NCI-H1417 (cell line): ENCODE data around the gene UACA.
A peak's percentile ranks its signal among the peaks of the same experiment; 100 is the strongest.
"Not testable (repeated sequence)": the region's sequence is repeated elsewhere in the genome, so short reads cannot be mapped to it uniquely, and the experiment has no call there.

Experiments
- DNase-seq, 3 experiments: peaks; one replicate each; lab custom pipeline; 2025; lab: John Stamatoyannopoulos, UW

The UACA gene

DNA sequence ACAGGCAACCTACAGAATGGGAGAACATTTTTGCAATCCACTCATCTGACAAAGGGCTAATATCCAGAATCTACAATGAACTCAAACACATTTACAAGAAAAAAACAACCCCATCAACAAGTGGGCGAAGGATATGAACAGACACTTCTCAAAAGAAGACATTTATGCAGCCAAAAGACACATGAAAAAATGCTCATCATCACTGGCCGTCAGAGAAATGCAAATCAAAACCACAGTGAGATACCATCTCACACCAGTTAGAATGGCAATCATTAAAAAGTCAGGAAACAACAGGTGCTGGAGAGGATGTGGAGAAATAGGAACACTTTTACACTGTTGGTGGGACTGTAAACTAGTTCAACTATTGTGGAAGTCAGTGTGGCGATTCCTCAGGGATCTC, 100.3 kb downstream of the UACA start:
- DNase-seq: not testable (repeated sequence)

DNA sequence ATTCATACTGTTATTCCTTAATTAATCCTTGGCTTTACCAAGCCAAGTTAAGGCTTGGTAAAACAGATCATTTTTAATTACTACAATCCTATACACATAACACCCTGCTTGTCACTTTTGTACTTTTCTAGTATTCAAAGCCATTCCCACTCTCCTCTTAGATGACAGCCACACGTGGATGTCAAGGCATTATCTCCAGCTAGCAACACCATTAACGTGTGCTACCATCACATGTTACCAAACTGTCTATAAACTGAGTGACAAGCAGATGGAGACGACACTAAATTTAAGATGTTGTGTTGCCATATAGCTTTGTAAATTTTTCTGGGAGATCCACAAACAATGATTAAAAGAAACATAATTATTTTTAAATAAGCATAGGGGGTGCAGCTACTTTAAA, 103.7 kb downstream of the UACA start:
- no peak for DNase-seq

GRCh38 chr15:70658641-70659040, 104.7 kb downstream of the UACA start:
- DNase-seq: no peak

DNA sequence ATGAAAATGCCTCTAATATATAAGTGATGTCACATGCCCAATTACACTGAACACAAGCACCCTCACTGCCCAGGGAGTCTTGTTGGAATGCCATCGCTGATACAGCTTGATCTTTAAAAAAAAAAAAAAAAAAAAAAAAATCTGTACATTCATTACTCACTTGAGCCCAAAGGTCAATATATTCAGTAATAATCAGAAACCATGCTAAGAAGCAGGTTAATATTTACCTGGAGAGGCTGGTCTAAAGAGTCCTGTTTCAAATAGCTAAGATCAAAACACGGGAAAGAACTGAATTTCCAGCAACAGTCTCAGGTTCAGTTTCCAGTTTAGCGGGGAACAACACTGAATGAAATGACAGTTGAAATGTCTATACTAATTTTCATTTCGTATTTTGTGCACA, 109.9 kb downstream of the UACA start:
- no peak for DNase-seq

DNA sequence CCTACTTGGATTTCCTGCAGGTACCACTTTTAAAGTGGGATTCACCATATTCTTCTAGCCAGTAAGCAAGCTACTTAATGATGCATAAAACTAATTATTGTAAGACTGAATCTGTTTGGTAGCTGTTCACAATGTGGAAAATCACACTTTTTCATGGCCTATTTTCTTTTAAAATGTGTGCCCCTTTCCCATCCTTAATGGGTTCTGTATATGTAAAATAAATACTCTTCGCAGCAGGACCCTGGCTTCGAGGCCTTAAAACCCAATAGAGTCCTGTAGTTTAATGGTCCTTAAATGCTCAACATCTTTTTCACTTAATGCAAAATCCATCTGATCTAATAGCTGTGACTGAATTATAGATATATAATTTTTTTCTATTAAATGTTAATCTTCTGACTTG, 111.0 kb downstream of the UACA start:
- DNase-seq: no peak

DNA sequence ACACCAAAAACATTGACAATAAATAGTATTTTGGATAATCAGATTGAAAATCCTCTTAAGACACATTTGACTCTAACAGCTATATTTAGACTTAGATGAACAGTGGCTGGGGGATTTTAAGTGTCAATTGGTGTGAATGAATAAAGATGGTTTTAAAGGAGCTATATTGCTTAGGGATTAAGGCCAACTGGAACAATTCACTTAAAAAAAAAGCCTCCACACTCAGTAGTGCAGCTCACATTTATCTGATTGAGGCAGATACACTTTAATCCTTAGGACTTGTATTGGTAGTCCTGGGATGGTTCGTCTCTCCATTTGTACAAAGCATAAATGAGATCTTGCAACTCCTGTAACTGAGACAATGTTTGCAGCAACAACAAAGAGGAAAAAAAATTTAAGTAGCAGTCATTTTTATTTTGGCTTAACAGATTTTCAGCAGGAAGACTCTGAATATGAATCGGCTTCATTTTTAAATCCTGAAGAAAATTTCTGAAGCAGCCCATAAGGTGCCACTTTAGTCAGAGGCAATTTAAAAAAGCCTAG, 112.0 kb downstream of the UACA start:
- DNase-seq: no peak

DNA sequence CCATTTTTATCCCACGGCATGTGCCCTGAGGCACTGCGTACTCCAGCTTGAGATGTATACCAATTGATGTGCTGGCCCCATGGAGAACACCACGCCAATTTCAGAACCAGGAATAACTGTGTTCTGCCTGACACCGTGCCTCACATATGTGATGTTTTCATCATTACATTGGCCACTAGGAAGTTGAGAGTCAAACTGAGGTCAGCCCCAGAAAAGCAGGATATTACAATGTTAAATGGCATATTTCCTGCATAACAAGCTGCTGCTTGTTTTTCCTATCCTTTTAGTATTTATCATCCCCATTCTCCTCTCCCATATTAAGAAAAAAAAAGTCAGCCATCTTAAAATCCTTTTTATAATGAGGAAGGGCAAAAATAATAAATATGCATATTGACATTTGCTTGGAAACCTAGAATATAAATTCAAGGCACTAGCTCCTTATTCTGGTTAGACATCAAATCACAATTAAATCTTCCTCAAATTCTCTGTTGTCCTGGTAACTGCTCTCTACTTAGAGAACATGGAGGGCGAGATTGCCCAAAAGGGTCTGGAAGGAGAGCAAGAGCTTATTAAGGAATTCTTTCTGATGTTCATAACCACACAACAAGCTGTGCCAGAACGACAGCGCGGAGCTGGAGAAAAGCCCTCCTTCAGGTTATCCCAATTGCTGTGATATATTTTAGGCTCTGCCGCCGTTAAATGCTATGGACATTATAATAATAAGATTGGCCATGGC, 112.6 kb downstream of the UACA start:
- DNase-seq: no peak

- DNase-seq: no peak
These were observed 116.0 kb downstream of the UACA start for GRCh38 chr15:70647396-70647795.

DNA sequence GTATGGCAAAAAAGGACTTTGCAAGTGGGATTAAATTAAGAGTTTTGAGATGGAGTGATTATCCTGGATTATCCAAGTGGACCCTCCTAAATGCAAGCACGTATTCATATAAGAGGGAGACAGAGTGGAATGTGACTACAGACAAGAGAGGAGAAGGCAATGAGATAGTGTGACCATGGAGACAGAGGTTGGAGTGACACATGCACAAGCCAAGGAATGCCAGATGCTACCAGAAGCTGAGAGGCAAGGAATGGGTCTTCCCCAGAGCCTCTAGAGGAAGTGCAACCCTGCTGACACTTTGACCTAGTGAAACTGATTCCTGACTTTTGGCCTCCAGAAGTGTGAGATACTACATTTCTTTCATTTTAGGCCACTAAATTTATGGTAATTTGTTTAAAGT, 117.2 kb downstream of the UACA start:
- DNase-seq: no peak

- no peak for DNase-seq
These were observed 119.6 kb downstream of the UACA start for GRCh38 chr15:70643783-70644125.

GRCh38 chr15:70643106-70643782, 120.1 kb downstream of the UACA start:
- DNase-seq: no peak

DNA sequence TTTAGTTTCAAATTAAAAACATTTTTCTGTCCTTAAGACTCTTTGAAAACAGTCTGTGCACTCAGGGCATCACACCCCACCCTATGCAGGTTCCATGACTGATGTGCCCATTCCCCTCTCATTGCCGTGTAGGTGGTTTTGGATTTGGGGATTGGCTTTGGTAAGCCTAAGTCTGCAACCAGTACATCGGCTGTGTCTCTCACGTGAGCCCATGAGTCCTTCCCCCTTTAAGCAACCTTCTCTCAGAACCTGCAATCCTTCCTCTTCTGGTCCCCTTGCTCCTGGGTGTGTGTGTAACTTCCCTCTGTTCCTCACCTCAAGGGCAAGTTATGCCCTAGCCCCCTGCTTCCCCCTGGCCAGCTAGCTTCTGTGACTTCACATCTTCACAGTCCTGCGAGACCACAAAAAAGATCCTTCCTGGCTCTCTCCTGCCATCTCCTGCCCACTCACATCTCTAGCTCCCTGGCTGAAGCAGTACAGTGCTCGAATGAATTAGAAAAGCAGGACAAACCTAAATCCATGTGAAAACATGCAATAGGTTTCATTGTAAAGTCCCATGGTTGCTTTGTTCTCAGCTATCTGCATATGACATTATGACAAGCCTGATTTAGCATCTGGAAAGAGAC, 126.7 kb downstream of the UACA start:
- peak in 1 of 3 experiments; percentile 49 for DNase-seq

GRCh38 chr15:70635895-70636294, 127.5 kb downstream of the UACA start:
- no peak for DNase-seq

DNA sequence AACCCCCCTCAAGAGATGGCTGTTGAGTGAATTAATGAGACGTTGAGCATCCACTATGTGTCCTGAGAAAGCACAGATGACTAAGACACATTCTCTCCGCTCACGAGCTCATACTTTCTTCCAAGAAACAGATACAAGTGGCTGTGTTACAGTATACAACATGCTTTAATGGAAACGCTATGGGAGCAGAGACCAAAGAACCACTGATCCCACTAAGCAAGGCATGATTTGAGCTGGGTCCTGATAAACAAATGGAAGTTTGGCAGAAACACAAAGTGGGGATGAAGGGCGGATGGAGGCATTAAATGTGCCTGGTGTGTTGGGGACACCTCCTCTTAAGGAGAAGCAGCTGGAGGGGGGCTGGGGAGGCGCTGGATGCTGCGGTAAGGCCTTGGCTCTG, 129.4 kb downstream of the UACA start:
- DNase-seq: no peak

DNA sequence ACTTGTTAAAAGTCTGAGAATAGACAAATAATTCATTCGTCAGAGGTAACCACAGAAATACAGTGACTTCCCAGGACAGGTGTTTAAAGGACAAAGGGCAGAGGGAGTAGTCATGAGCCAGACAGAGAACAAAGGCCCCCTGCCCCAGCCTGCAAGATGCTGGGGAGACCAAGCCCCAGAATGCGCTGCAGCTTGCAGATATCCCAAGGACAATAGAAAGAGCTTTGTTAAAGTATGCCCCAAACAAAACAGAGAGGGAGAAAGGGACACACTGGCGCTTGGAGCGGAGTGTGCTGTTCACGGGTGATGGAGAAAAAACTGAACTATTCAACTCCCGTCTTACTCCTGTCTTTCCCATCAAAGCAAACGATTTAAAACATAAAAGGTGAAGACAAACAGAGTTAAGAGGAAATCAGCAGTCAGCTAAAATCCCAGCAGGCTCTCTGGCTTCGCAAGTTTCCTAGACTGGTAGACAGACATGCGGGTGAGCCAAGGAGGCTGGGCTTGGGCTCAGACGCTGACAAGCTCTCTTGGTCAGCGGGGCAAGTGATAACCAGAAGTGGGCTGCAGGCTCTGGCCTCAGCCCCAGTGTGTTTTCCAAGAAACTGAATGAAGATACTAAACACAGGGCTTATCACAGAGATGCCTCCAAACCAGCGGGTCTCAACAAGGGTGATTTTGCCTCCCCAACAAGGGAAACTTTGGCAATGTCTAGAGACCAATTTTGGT, 130.1 kb downstream of the UACA start:
- DNase-seq: peak in 2 of 3 experiments; percentile 13 to 48

- DNase-seq: no peak
These were observed 130.8 kb downstream of the UACA start for GRCh38 chr15:70632491-70633102.

GRCh38 chr15:70632079-70632478, 131.3 kb downstream of the UACA start:
- DNase-seq: no peak

DNA sequence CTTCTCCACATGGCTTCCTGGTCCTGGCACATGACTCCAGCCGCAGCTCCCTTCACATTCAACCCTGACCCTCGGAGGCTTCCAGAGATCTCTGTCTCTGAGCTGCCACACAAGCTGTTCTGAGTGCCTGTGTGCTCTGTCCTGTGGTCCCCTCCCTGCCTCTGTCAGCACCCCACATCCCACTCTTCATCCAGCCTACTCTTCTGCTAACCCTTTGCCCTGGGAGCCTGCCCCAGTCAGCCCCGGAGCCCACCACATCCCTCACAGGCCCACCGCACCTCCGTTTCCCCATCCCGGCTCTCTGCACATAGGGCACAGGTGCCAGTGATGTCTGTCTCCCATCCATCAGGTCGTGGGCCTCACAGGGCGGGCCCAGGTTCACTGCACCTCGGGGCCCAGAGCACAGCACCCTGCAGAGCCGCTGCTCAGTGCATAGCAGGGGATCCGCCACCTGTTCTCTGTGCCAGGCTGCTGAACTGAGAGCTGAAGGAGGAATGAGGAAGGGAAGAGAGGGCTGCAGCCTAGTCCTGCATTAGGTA, 133.6 kb downstream of the UACA start:
- DNase-seq: peak in 2 of 3 experiments; percentile 50 to 66

GRCh38 chr15:70628549-70628896, 134.8 kb downstream of the UACA start:
- DNase-seq: no peak

GRCh38 chr15:70627734-70628548, 135.4 kb downstream of the UACA start:
- DNase-seq: peak in 2 of 3 experiments; percentile 39 to 78

DNA sequence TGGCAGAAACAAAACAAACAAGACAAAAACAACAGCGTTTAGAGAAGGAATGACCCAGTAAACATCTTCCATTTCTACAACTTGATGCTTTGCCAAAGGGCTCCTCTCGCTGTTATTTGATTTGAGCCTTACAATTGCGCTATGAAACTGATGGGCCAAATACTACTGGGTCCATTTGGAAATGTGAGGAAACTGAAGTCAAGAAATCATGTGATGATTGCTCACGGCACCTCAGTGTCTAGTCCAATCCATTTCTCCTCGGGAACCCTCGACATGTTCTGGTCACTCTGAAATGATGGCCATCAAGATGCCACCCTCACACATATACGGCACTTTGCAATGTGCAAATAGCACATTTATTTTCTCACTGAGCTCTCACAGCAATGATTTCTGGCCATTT, 136.0 kb downstream of the UACA start:
- DNase-seq: no peak
